ENCODE measurements around the gene RGL4.
"Not testable (repeated sequence)": the region's sequence is repeated elsewhere in the genome, so short reads cannot be mapped to it uniquely, and the experiment has no call there.

Gene RGL4

GRCh38 chr22:23718371-23719165 is 27.8 kb downstream of the RGL4 start:
- H3K27me3 Mint-ChIP-seq (ENCODE audit: low read depth, poor library complexity), result peaks cover 9% of the 10 kb centered on the region
- peaks cover 19% of the 10 kb centered on the region for H3K4me1 Mint-ChIP-seq
- TF ChIP-seq CTCF (IDR thresholded peaks at IDR 0.05), result no peak
- H3K36me3 Mint-ChIP-seq (ENCODE audit: low read depth), result peaks cover 7% of the 10 kb centered on the region
- DNase-seq, result no peak
- H3K4me3 Mint-ChIP-seq, result peak overlapping the region; percentile 32
- H3K9me3 Mint-ChIP-seq, result no peaks in the 10 kb centered on the region
- no peak overlapping the region for H3K27ac Mint-ChIP-seq

GRCh38 chr22:23720855-23721254 is 30.0 kb downstream of the RGL4 start:
- Mint-ChIP-seq H3K4me1 (peaks cover 12% of the 10 kb centered on the region), H3K4me3 (no peak overlapping the region), H3K9me3 (no peaks in the 10 kb centered on the region), H3K36me3 (ENCODE audit: low read depth) (no peaks in the 10 kb centered on the region), H3K27ac (no peak overlapping the region), H3K27me3 (ENCODE audit: low read depth, poor library complexity) (peaks cover 12% of the 10 kb centered on the region)
- no peak for TF ChIP-seq CTCF (IDR thresholded peaks at IDR 0.05)
- DNase-seq, result no peak

GRCh38 chr22:23722160-23722559 is 31.3 kb downstream of the RGL4 start:
- Mint-ChIP-seq H3K27me3 (ENCODE audit: low read depth, poor library complexity) (peaks cover 18% of the 10 kb centered on the region), H3K4me3 (no peak overlapping the region), H3K4me1 (peaks cover 12% of the 10 kb centered on the region), H3K36me3 (ENCODE audit: low read depth) (no peaks in the 10 kb centered on the region), H3K9me3 (no peaks in the 10 kb centered on the region), H3K27ac (no peak overlapping the region)
- TF ChIP-seq CTCF (IDR thresholded peaks at IDR 0.05), result no peak
- no peak for DNase-seq

- Mint-ChIP-seq H3K36me3 (ENCODE audit: low read depth) (no peaks in the 10 kb centered on the region), H3K4me3 (no peak overlapping the region), H3K27ac (no peak overlapping the region), H3K27me3 (ENCODE audit: low read depth, poor library complexity) (peaks cover 18% of the 10 kb centered on the region), H3K4me1 (peaks cover 8% of the 10 kb centered on the region), H3K9me3 (no peaks in the 10 kb centered on the region)
- no peak for DNase-seq
- no peak for TF ChIP-seq CTCF (IDR thresholded peaks at IDR 0.05)
Measured at GRCh38 chr22:23722724-23723123, 31.9 kb downstream of the RGL4 start.

GRCh38 chr22:23728108-23728507 is 37.3 kb downstream of the RGL4 start:
- not testable (repeated sequence) for H3K4me3 Mint-ChIP-seq; H3K9me3 Mint-ChIP-seq; DNase-seq; H3K36me3 Mint-ChIP-seq (ENCODE audit: low read depth); H3K27ac Mint-ChIP-seq; H3K4me1 Mint-ChIP-seq
- peaks cover 14% of the 10 kb centered on the region for H3K27me3 Mint-ChIP-seq (ENCODE audit: low read depth, poor library complexity)

GRCh38 chr22:23737696-23738095 is 46.9 kb downstream of the RGL4 start:
- Mint-ChIP-seq H3K9me3 (no peaks in the 10 kb centered on the region), H3K4me3 (no peak overlapping the region), H3K27ac (no peak overlapping the region), H3K36me3 (ENCODE audit: low read depth) (peaks cover 9% of the 10 kb centered on the region), H3K27me3 (ENCODE audit: low read depth, poor library complexity) (peaks cover 6% of the 10 kb centered on the region), H3K4me1 (no peaks in the 10 kb centered on the region)
- TF ChIP-seq CTCF (IDR thresholded peaks at IDR 0.05), result no peak
- no peak for DNase-seq
